K562 (cell line): ENCODE data around the gene SPATS2. TPM values are rescaled to one million over a fixed set of nuclear protein-coding genes. Genes with fewer than 3 reads are reported as not detected.

ENCODE experiments used
- ATAC-seq: fragments of 200-7000 bp; cut with Tn5 transposase; 3 replicates; pipeline ENCODE4 v1.9.1; 2020; ENCODE audit warnings: moderate library complexity
- BruUV-seq: library from RNA; stranded (reverse); fragments of 400-500 nt; replicated peaks from 2 replicates; lab custom pipeline; 2021; lab: Mats Ljungman, UMichigan
- CTCF ChIA-PET: fragments of 300-600 bp; formaldehyde crosslinking; extraction: SDS; loops from one replicate; lab custom pipeline; 2021; ENCODE audit warnings: low intra/inter-chr PET ratio; lab: Yijun Ruan, JAX
- POLR2A ChIA-PET: fragments of 300-600, 350-650 bp; sonication (Branson Sonifier 250); formaldehyde crosslinking; extraction: SDS; loops from one replicate; lab custom pipeline; 2021; ENCODE audit warnings: antibody characterized with exemption, inconsistent platforms; lab: Yijun Ruan, JAX
- DNase-seq, 4 experiments: peaks; one replicate each; pipeline versions ENCODE4 v3.0.0 to v3.0.0-alpha.2; 2011 to 2018; ENCODE audit warnings: low spot score in 3 of 4, mixed read lengths in 3 of 4; ENCODE audit errors: extremely low read depth in 1 of 4
- FAIRE-seq: peaks from 2 replicates; lab custom pipeline; 2011; peaks lifted over from hg19 to GRCh38; lab: Jason Lieb, UNC
- H2AFZ ChIP-seq: 2 replicates; pipeline ENCODE4 v1.6.0; 2011; ENCODE audit warnings: low read depth, low read length, control low read depth, inconsistent platforms
- H3K27ac ChIP-seq: fragments of 200-600 bp; 3 replicates; pipeline ENCODE4 v1.8.0; 2011; ENCODE audit warnings: low read depth, mild to moderate bottlenecking, control low read depth, inconsistent platforms, low read length, moderate library complexity, mixed read lengths; ENCODE audit errors: extremely low read depth
- H3K27me3 ChIP-seq, 2 experiments: fragments of 300-600 bp in 1 of 2; 2 replicates in 1 of 2; 3 replicates in 1 of 2; pipeline versions ENCODE4 v1.6.0 to v1.8.0; 2011; ENCODE audit warnings: inconsistent platforms in 2 of 2, low read length in 2 of 2, mild to moderate bottlenecking in 1 of 2, mixed read lengths in 1 of 2, moderate library complexity in 1 of 2; ENCODE audit not compliant: control insufficient read depth in 2 of 2, insufficient read depth in 2 of 2
- H3K36me3 ChIP-seq: fragments of 300-600 bp; 3 replicates; pipeline ENCODE4 v1.8.0; 2011; ENCODE audit warnings: mild to moderate bottlenecking, low read length, inconsistent platforms; ENCODE audit not compliant: control insufficient read depth, insufficient read depth
- H3K4me1 ChIP-seq, 2 experiments: fragments of 200-600 bp in 1 of 2; replicated peaks in 1 of 2; 2 replicates in 1 of 2; 3 replicates in 1 of 2; pipeline versions ENCODE4 v1.5.1 to v1.8.0; 2011; ENCODE audit warnings: inconsistent platforms in 2 of 2, low read length in 2 of 2, mild to moderate bottlenecking in 1 of 2, mixed read lengths in 1 of 2, moderate library complexity in 1 of 2; ENCODE audit not compliant: control insufficient read depth in 2 of 2, insufficient read depth in 2 of 2
- H3K4me2 ChIP-seq: 2 replicates; pipeline ENCODE4 v1.6.1; 2011; ENCODE audit warnings: low read length, control low read depth, inconsistent platforms, mixed read lengths; ENCODE audit not compliant: insufficient read depth
- H3K4me3 ChIP-seq: fragments of 200-600 bp; sonication (generic), shearing (Covaris generic); 2 replicates; pipeline ENCODE4 v1.5.1; 2016; ENCODE audit warnings: control low read depth, inconsistent platforms
- H3K79me2 ChIP-seq: fragments of 200-600 bp; 3 replicates; pipeline ENCODE4 v1.8.0; 2011; ENCODE audit warnings: low read length, inconsistent platforms; ENCODE audit not compliant: control insufficient read depth, insufficient read depth
- H3K9ac ChIP-seq, 2 experiments: 2 replicates each; pipeline versions ENCODE4 v1.6.0 to v1.6.1; 2011; ENCODE audit warnings: low read depth in 2 of 2, low read length in 2 of 2, control low read depth in 1 of 2, inconsistent platforms in 1 of 2, mild to moderate bottlenecking in 1 of 2, mixed read lengths in 1 of 2; ENCODE audit not compliant: insufficient read depth in 1 of 2
- H3K9me1 ChIP-seq: one replicate; pipeline ENCODE4 v1.6.0; 2011; ENCODE audit warnings: inconsistent platforms, mild to moderate bottlenecking, low read length, moderate library complexity; ENCODE audit not compliant: control insufficient read depth, insufficient read depth
- H3K9me3 ChIP-seq: replicated peaks from 2 replicates; pipeline ENCODE4 v1.5.1; 2011; ENCODE audit warnings: low read depth, low read length, inconsistent platforms; ENCODE audit not compliant: control insufficient read depth, insufficient read depth
- H4K20me1 ChIP-seq: replicated peaks from 2 replicates; pipeline ENCODE4 v1.6.1; 2011; ENCODE audit warnings: low read length, inconsistent platforms, mixed read lengths; ENCODE audit not compliant: control insufficient read depth, insufficient read depth
- FUS ChIP-seq: fragments of 200-400 bp; formaldehyde crosslinking; optimal IDR thresholded peaks from 2 replicates; pipeline ENCODE3; 2017; ENCODE audit warnings: low read depth, low read length
- HNRNPK ChIP-seq: fragments of 200-400 bp; formaldehyde crosslinking; IDR thresholded peaks from one replicate; pipeline ENCODE4 v1.6.1; 2018; ENCODE audit warnings: mild to moderate bottlenecking, low read depth, low read length; ENCODE audit not compliant: poor library complexity, severe bottlenecking
- MED1 ChIP-seq: sonication (generic); formaldehyde crosslinking; IDR thresholded peaks from 2 replicates; pipeline ENCODE4 v1.8.1; 2023; ENCODE audit warnings: missing genetic modification reagents, borderline replicate concordance
- POLR2G ChIP-seq: fragments of 200-400 bp; formaldehyde crosslinking; IDR thresholded peaks from 2 replicates; pipeline ENCODE4 v1.6.1; 2017; ENCODE audit warnings: low read depth, mild to moderate bottlenecking, antibody characterized with exemption, low read length, moderate library complexity
- SREBF2 ChIP-seq: sonication (generic); formaldehyde crosslinking; IDR thresholded peaks from 2 replicates; pipeline ENCODE4 v1.4.0; 2020; ENCODE audit warnings: mild to moderate bottlenecking, missing genetic modification reagents
- STAT5A ChIP-seq: IDR thresholded peaks from 2 replicates; pipeline ENCODE4 v1.6.1; 2012; ENCODE audit warnings: low read length, inconsistent platforms, borderline replicate concordance
- ZSCAN29 ChIP-seq: fragments of 450-650 bp; IDR thresholded peaks from 2 replicates; pipeline ENCODE4 v1.6.1; 2017
- WGBS: fragments of 100-300 bp; shearing (Covaris generic); methylation state at CpG from one replicate; pipeline ENCODE4 v1.1.6; 2016; ENCODE audit warnings: low coverage, mixed read lengths; ENCODE audit not compliant: insufficient coverage; ENCODE audit errors: missing lambda C conversion rate; 5-methylcytosine and 5-hydroxymethylcytosine counted together
- in situ Hi-C: fragments of 300-500 bp; cut with MboI; formaldehyde crosslinking; loops from 4 replicates; pipeline ENCODE4 v1.15.0; 2018; ENCODE audit warnings: inconsistent platforms, mixed read lengths
- intact Hi-C: fragments of 100-400 bp; cut with micrococcal nuclease; formaldehyde crosslinking; loops from 2 replicates; pipeline ENCODE4 v1.14.2; 2022
- polyA plus RNA-seq, 8 experiments: library from polyadenylated mRNA; depleted of rRNA in 4 of 8; stranded (reverse) in 5 of 8; unstranded in 3 of 8; fragments of >200 nt; fragmentation: Nextera tagmentation in 2 of 8; fragmentation: Illumina TruSeq in 1 of 8; extraction: Ambion mirVana in 2 of 8; extraction: Trizol in 1 of 8; gene quantifications; 2 replicates each; pipeline versions ENCODE4 v1.2.1 to v1.2.3, GENCODE V29; 2011 to 2014; ENCODE audit warnings: inconsistent platforms in 1 of 8, missing spikeins in 1 of 8
- total RNA-seq, 7 experiments: library from RNA; depleted of rRNA in 6 of 7; stranded (reverse); fragments of >200 nt in 6 of 7; fragmentation: Illumina TruSeq in 2 of 7; extraction: Trizol in 2 of 7; gene quantifications; 2 replicates each; pipeline versions ENCODE4 v1.2.1 to v1.2.3, GENCODE V29; 2011 to 2021; ENCODE audit warnings: low replicate concordance in 1 of 7
- TF ChIP-seq, protein P1 (sequence below), 2 experiments: fragments of 450-650 bp; IDR thresholded peaks; 2 replicates each; pipeline ENCODE4 v1.6.1; 2018; ENCODE audit warnings: mild to moderate bottlenecking in 2 of 2, low read depth in 1 of 2; ENCODE audit not compliant: partially characterized antibody in 2 of 2
- TF ChIP-seq, protein P2 (sequence below): fragments of 250-450 bp; sonication (Bioruptor Pico); IDR thresholded peaks from 2 replicates; pipeline ENCODE4 v1.5.0; 2020; ENCODE audit warnings: mild to moderate bottlenecking
- TF ChIP-seq, protein P3 (sequence below), 3 experiments: IDR thresholded peaks in 2 of 3; conservative IDR thresholded peaks in 1 of 3; 2 replicates each; pipeline ENCODE4 v1.5.1; 2011 to 2012; ENCODE audit warnings: low read length in 3 of 3, mild to moderate bottlenecking in 3 of 3, control low read depth in 2 of 3, improper control_type of control experiment in 1 of 3, inconsistent platforms in 1 of 3, low read depth in 1 of 3, mixed read lengths in 1 of 3, moderate library complexity in 1 of 3; ENCODE audit not compliant: insufficient read depth in 2 of 3
- TF ChIP-seq, protein P4 (sequence below): fragments of 250-450 bp; sonication (Bioruptor Pico); IDR thresholded peaks from 2 replicates; pipeline ENCODE4 v1.9.0; 2021; ENCODE audit warnings: mild to moderate bottlenecking

Gene SPATS2
- total and polyA plus RNA-seq, 9 of the 15 experiments (the other 6 are each of a cell fraction or from before 2014, with no cell fraction given) = 5.4 to 48.2 (median 17.5) TPM

DNA sequence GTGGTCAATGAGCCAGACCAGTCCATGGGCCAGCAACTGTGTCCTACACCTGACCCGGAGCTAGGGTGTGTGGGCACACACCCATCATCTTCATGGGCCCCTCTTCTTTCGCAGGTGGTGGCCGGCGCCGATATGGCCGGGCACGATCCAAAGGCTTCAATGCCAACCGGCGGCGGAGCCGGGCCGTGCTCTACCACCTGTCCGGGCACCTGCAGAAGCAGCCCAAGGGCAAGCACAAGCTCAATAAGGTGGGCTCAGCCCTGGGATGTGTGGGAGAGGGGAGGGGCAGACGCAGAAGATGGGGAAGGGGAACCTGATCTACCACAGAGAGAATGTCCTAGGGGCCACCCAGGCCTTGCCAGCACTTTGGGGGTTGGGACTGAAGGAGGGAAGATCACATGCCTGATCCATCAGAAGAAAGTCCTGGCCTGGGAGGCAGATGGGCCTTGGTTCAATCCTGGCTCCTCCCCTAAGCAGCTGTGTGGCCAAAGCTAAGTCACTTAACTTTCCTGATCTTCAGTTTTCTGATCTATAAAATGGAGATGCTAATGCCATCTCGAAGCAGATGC is 175.4 kb downstream of the SPATS2 start:
- in situ Hi-C loops = no loop called here

More for the DNA sequence above, 175.4 kb downstream of the SPATS2 start:
- Histone ChIP-seq H3K36me3 (no peaks in the 10 kb centered on the region), H3K9ac (no peak overlapping the region), H3K9me1 (peaks cover 5% of the 10 kb centered on the region), H3K4me1 (peaks cover 0 to 41% of the 10 kb centered on the region in 2 experiments; a peak in 4 of 5 replicates), H3K9me3 (no peaks in the 10 kb centered on the region), H4K20me1 (0 out of 2 replicates have a peak, but pooled peaks cover 9% of the 10 kb centered on the region), H3K4me2 (no peak overlapping the region), H3K4me3 (no peak overlapping the region), H3K27me3 (peaks cover 14 to 29% of the 10 kb centered on the region in 2 experiments), H3K27ac (no peak overlapping the region), H2AFZ (no peak overlapping the region), H3K79me2 (no peaks in the 10 kb centered on the region)
- no TSS peak for BruUV-seq
- TF ChIP-seq FUS (no peak), MED1 (CRISPR knock-in tag) (no peak), ZSCAN29 (no peak), POLR2G (no peak), STAT5A (no peak), HNRNPK (no peak), SREBF2 (CRISPR knock-in tag) (no peak)
- TF ChIP-seq, protein P1, sequence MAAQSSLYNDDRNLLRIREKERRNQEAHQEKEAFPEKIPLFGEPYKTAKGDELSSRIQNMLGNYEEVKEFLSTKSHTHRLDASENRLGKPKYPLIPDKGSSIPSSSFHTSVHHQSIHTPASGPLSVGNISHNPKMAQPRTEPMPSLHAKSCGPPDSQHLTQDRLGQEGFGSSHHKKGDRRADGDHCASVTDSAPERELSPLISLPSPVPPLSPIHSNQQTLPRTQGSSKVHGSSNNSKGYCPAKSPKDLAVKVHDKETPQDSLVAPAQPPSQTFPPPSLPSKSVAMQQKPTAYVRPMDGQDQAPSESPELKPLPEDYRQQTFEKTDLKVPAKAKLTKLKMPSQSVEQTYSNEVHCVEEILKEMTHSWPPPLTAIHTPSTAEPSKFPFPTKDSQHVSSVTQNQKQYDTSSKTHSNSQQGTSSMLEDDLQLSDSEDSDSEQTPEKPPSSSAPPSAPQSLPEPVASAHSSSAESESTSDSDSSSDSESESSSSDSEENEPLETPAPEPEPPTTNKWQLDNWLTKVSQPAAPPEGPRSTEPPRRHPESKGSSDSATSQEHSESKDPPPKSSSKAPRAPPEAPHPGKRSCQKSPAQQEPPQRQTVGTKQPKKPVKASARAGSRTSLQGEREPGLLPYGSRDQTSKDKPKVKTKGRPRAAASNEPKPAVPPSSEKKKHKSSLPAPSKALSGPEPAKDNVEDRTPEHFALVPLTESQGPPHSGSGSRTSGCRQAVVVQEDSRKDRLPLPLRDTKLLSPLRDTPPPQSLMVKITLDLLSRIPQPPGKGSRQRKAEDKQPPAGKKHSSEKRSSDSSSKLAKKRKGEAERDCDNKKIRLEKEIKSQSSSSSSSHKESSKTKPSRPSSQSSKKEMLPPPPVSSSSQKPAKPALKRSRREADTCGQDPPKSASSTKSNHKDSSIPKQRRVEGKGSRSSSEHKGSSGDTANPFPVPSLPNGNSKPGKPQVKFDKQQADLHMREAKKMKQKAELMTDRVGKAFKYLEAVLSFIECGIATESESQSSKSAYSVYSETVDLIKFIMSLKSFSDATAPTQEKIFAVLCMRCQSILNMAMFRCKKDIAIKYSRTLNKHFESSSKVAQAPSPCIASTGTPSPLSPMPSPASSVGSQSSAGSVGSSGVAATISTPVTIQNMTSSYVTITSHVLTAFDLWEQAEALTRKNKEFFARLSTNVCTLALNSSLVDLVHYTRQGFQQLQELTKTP (IDR thresholded peaks at IDR 0.05; ENCODE audit: low read depth in 1 of 2, partially characterized antibody in 2 of 2) = no peak
- TF ChIP-seq, protein P2, sequence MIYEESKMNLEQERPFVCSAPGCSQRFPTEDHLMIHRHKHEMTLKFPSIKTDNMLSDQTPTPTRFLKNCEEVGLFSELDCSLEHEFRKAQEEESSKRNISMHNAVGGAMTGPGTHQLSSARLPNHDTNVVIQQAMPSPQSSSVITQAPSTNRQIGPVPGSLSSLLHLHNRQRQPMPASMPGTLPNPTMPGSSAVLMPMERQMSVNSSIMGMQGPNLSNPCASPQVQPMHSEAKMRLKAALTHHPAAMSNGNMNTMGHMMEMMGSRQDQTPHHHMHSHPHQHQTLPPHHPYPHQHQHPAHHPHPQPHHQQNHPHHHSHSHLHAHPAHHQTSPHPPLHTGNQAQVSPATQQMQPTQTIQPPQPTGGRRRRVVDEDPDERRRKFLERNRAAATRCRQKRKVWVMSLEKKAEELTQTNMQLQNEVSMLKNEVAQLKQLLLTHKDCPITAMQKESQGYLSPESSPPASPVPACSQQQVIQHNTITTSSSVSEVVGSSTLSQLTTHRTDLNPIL (CRISPR knock-in tag) = no peak
- TF ChIP-seq, protein P3, sequence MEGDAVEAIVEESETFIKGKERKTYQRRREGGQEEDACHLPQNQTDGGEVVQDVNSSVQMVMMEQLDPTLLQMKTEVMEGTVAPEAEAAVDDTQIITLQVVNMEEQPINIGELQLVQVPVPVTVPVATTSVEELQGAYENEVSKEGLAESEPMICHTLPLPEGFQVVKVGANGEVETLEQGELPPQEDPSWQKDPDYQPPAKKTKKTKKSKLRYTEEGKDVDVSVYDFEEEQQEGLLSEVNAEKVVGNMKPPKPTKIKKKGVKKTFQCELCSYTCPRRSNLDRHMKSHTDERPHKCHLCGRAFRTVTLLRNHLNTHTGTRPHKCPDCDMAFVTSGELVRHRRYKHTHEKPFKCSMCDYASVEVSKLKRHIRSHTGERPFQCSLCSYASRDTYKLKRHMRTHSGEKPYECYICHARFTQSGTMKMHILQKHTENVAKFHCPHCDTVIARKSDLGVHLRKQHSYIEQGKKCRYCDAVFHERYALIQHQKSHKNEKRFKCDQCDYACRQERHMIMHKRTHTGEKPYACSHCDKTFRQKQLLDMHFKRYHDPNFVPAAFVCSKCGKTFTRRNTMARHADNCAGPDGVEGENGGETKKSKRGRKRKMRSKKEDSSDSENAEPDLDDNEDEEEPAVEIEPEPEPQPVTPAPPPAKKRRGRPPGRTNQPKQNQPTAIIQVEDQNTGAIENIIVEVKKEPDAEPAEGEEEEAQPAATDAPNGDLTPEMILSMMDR (IDR thresholded peaks at IDR 0.05 in 2 of 3, conservative IDR thresholded peaks at IDR 0.05 in 1 of 3; ENCODE audit: insufficient read depth in 2 of 3, low read depth in 1 of 3, low read length in 3 of 3) = no peak
- TF ChIP-seq, protein P4, sequence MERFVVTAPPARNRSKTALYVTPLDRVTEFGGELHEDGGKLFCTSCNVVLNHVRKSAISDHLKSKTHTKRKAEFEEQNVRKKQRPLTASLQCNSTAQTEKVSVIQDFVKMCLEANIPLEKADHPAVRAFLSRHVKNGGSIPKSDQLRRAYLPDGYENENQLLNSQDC (CRISPR knock-in tag) = no peak
- 54% methylated on average over 8 of the region's 15 CpGs for WGBS
- ATAC-seq (no peak), DNase-seq (no peak), FAIRE-seq (no peak)
- ChIA-PET CTCF (no interaction called here), POLR2A (interaction anchor here (0.5 to 1.7 kb wide), 2 partner anchors 12 to 730 kb away, joined by 3 to 8 read pairs; no protein-coding TSS in a partner anchor)
- intact Hi-C loops = no loop called here
